HG03354 (cell line): ENCODE results near the gene ITGA7.

Experiments
- ATAC-seq: cut with Tn5 transposase; IDR thresholded peaks from one replicate; pipeline ENCODE4 v1.9.1; 2021; ENCODE audit warnings: mild to moderate bottlenecking; ENCODE audit not compliant: unreplicated experiment, poor library complexity, severe bottlenecking

ITGA7 gene

GRCh38 chr12:55719371-55719770 is 11.7 kb upstream of the ITGA7 start:
- ATAC-seq, result no peak

GRCh38 chr12:55718624-55719275 is 11.0 kb upstream of the ITGA7 start:
- no peak for ATAC-seq

GRCh38 chr12:55718015-55718414 is 10.3 kb upstream of the ITGA7 start:
- ATAC-seq, result no peak

- no peak for ATAC-seq
These were observed 9.6 kb upstream of the ITGA7 start for GRCh38 chr12:55717011-55718007.

- no peak for ATAC-seq
These were observed 8.9 kb upstream of the ITGA7 start for GRCh38 chr12:55716582-55716957.

DNA sequence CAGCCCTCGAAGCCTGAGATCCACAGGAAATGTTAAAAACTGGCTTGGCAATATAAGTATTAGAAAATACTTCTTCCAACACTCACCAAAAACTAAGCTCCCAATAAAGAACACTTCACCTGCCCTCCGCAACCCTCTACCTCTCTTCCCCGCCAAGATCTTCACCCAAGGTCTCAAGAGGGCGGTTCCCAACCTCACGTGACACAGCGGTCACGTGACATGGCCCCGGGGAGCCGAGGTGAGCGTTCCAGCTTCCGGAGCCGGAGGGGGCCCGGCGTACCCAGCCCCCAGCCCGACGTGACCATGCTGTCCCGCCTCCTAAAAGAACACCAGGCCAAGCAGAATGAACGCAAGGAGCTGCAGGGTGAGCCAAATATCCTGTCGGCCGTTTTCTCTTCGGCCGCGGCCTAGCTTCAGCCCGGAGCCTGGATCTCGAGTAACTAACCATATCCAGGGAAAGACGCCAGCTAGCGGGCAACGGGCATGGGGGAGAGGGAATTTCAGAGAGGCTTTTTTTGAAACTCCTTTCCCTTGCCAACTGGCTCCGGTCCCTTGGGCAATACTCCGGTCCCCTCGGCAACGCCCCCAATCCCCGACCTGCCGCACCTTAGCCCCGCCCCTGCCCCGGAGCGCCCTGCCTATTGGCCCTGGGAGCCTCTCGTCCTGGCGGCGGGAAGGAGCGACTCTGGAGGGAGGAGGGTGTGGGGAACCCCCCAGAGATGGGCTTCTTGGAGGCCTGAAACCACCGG is 8.3 kb upstream of the ITGA7 start, which contains the start of gene BLOC1S1:
TSS of gene BLOC1S1 (plus strand) at position 214 of the 749 bp plus-strand sequence. CDS start at position 220, 6 bp downstream.
- ATAC-seq, result peak; percentile 92

GRCh38 chr12:55715169-55715764 is 7.6 kb upstream of the ITGA7 start:
- ATAC-seq, result peak; percentile 4

GRCh38 chr12:55713721-55714120 is 6.0 kb upstream of the ITGA7 start:
- no peak for ATAC-seq

- ATAC-seq, result no peak
These were observed 5.2 kb upstream of the ITGA7 start for GRCh38 chr12:55712700-55713415.

- ATAC-seq, result no peak
These were observed 4.3 kb upstream of the ITGA7 start for GRCh38 chr12:55711786-55712553.

DNA sequence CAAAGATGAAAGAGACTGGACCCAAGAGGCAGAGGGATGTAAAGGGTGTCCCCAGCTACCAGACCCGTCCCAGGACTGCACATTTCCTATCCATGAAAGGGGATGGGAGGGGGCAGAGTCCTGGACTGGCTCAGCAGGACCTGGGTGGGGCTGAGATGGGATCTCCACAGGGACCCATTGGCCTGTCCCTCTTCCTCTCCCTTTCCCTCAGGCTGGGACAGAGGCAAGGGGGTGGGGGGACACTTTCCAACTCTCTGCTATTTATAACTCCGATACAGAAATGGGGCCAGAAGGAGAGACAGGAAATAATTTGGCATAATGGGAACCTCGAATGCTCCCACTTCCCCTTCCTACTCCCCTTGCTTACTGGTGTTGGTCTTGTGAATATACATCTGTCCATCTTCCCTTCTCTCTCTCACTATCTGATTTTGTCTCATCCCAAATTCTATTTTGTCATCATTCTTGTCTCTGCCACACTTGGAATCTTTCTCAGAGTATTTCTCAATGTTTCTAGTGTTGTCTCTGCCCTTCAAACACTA is 1.1 kb upstream of the ITGA7 start:
- no peak for ATAC-seq

GRCh38 chr12:55707219-55707671 is 459 bp downstream of the ITGA7 start:
- ATAC-seq, result no peak

GRCh38 chr12:55706568-55707218 is 1.0 kb downstream of the ITGA7 start:
- ATAC-seq, result no peak

DNA sequence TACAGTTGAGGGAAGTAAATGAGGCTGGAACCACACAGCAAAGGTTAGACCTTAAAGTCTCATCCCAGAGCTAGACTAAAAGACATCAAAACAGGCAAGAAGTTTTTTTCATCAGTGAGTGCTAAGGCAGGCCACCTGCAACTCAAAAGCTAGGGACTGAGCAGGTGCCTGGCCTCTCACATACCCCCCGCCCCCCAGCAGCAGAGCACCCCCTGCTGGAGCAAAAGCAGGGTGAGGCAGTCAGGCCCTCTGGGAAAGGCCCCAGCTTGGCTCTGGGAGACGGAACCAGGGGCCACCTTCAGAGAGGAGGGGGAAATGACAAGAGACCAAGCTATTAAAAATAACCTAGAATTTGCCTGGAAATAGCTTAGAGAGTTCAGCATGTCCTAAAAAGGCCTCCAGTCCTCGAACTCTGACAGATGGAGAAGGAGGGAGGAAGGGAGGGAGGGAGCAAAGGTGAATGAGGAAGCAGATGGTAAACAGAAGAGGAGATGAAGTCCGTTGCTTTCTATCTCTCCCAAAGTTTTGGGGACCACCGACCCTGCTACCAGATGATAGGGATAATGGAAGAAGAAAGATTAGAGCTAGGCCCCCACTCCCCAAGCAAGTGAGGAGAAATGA is 1.8 kb downstream of the ITGA7 start:
- ATAC-seq, result no peak

GRCh38 chr12:55704824-55705718 is 2.6 kb downstream of the ITGA7 start:
- ATAC-seq, result no peak
